HG03342 (cell line): Measurements from ENCODE around the gene CACNA1S.

ENCODE experiments used
- ATAC-seq: cut with Tn5 transposase; IDR thresholded peaks from one replicate; pipeline ENCODE4 v1.9.1; 2021; ENCODE audit warnings: mild to moderate bottlenecking, moderate library complexity; ENCODE audit not compliant: unreplicated experiment

CACNA1S gene

DNA sequence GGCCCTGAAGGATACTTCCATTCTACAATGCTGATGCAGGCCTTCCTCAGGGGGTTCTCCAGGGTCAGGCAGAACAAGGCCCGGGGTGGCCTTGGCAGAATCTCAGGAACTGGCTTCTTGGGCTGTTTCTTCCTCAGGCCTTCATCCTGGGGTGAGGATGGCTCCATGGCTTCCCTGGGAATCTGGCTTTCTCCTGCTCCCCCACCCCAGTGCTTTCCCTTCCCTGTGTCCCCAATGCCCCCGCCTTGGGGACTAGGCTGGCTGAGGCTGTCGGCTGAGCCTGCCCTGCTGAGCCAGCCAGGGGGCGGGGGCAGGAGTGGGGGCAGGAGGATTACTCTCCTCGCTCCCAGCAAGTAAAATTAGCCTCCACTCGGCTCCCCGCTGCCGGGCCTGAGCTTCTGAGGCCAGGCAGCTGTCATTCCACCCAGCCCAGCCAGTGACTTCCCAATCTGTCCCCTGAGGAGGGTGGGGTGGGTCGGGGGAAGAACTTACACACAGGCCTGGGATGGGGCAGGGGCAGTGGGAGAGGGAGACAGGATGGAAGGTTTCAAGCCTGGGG lies at the start of gene CACNA1S:
Gene CACNA1S, minus strand, starts transcription at position 254 of the 559 bp plus-strand sequence. Its CDS starts 87 bp downstream, at position 167.
- no peak for ATAC-seq

DNA sequence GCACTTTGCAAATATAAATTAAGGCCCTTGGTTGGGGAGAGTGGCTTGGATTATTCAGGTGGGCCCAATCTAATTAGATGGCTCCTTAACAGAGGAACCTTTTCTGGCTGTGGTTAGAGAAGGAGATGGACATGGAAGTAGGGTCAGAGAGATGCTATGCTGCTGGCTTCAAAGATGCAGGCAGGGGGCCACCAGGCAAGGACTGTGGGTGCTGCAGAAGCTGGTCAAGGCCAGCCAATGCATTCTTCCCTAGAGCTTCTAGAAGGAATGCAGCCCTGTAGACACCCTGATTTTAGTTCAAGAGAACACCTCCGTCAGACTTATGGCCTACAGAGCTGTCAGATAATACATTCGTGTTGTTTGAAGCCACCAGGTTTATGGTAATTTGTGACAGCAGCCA lies 45.7 kb upstream of the CACNA1S start:
- no peak for ATAC-seq

DNA sequence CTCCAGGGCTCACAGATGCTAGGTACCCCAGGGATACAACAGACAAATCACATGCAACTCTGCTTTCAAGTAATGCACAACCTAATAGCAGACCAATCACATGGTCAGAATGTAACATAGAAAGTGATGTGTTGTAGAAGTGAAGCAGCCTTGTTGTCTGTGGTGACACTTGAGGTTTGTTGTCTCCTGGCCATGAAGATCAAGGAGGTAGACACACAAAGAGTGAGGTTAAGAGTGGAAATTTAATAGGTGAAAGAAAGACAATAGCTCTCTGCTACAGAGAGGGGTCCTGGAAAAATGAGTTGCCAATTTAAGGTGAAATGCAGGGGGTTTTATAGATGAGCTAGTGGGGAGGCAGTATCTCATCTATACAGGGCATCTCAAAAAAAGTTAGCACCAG lies 44.6 kb upstream of the CACNA1S start:
- ATAC-seq, result no peak

DNA sequence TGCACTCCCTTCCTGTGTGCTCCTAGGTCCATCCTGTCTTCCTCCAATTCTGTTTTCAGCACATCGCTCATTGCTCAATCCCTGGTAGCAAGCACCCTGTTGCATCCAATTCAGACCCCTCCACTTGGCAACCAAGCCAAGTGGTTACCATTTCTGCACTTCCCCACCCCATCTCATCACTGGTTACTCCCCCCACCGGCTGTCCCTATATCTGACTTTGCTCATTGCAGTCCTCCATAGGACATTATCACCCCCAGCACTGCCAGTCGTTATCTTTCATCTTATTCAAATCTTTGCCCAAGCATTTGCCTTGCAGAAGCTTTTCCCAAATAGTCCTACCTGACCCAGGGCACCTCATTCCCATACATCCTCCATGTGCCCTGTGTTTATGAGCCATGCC lies 44.1 kb upstream of the CACNA1S start:
- no peak for ATAC-seq

DNA sequence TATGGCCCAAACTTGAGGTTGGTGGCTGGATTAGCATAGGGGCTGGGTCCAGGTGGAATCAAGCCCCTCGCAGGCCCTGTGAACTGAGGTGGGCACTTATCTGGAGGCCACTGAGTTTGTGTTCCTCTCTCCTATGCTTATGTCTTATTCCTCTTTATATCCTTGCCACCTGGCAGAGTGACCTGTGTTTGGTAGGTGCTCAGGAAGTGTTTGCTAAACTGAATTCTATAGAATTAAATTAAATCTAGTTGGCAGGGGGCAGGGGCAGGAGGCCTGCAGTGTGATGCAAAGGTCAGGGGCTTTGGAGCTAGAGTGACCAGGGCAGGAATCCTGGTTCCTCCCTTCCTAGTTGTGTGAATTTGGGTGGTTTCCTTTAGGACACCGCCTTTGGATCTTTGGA lies 43.1 kb upstream of the CACNA1S start:
- no peak for ATAC-seq

DNA sequence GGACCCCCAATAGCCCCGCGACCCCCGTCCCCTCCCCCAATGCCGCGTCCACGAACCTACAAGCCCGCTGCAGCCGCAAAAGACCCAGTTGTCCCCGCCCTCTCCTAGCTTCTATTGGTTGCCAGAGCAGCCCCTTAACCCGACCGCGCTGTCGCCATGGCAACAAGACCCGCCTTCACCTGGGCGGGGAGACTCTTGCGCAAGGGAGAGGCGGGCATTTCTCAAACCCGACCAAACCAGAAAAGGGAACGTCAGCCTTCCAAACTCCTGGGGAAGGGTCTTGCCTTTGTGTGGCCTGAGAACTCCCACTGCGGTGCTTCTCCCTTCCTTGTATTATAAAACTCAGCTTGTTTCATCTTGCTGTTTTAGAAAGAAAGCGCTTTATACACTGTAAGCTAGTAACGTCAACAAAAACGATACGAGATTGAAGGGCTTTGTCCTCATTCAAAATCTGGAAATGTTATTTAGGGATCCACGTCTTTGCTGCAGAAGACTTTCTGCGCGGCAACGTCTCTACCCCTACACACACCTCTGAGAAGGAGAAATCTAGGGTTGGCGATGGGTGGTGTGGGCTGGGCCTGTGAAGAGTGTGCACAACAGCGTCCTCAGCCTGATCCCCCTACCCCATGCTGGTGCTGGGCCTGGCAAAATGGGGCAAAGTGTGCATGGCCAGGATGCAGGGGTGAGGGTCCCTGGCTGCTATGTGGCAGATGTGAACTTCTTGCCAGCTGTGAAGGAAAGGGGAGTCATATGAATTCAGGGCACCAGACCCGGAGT lies 42.4 kb upstream of the CACNA1S start, which contains the start of gene TMEM9:
Gene TMEM9, minus strand, starts transcription at position 86 of the 777 bp plus-strand sequence. CDS start 551 bp downstream, outside the sequence.
- peak; percentile 95 for ATAC-seq

- peak; percentile 70 for ATAC-seq
Observed at GRCh38 chr1:201153474-201154388, 41.5 kb upstream of the CACNA1S start.

DNA sequence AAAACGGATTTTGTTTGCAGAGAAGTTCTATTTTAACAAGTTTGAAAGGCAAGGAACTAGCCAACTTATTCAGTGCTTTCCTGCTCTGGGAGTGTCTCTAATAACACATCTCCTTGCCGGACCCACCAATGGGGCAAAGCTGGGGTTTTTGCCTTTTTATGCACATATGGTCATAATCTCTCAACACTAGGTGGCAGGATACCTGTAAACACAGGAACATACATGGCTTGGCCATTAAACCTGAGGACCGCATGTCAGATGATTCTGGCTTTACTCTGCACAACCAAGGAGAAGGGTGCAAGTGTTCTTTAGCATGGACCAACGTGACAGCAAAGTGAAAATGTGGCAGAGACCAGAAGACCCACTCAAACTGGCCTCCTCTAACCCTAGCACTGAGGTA lies 37.2 kb upstream of the CACNA1S start:
- ATAC-seq, result no peak

- ATAC-seq, result no peak
Observed at GRCh38 chr1:201147396-201148015, 35.3 kb upstream of the CACNA1S start.

- ATAC-seq, result no peak
Observed at GRCh38 chr1:201146626-201147390, 34.6 kb upstream of the CACNA1S start.

DNA sequence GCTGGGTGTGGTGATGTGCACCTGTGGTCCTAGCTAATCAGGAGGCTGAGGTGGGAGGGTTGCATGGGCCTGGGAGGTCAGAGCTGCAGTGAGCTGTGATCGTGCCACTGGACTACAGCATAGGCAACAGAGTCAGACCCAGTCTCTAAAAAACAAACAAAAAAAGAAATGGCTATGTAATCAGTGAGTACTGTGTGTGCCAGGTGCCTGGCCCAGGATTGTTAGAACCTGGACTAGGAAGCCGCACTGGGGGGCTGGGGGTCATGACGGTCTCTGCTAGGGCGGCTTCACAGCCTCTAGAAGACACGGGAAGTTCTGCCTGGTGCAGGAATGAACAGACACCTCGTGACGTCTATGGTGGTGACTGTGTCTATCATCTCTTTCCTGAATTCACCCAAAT lies 33.6 kb upstream of the CACNA1S start:
- ATAC-seq, result no peak

DNA sequence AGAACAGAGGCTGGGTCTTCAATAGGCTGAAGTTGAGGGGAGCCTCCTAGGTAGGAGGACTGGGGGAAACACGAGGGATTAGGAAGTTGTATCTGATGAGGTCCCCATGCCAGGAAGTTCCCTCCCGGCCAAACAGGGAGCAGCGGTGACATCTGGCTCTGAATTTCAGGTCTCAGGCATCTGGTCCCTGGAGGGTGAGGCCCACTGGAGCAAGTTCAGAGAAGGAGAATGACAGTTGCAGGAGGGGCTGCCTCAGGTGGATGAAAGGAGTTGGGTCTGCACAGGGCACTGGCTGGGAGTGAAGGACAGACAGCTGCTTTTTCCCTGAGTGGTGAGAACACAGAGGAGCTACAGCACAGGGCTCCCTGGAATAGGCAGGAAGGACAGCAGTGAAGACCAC lies 32.9 kb upstream of the CACNA1S start:
- ATAC-seq, result no peak

DNA sequence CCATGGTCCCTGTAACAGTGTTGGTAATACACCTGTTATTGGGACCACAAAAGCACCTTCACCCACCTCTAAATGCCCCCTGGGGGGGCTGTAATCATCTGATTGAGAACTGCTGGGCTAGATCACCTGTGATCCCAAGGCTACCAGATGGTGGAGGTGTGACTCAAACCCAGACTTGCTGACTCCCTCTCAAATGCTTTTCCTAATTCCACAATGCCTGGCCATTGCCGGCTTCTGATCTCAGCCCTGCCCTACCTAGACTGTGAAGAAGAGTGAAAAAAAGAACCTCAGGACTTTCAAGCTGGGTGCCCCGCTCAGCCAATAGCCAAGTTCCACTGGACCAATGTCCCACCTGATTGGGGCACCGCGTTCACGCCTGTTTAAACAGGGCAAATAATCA lies 32.5 kb upstream of the CACNA1S start:
- no peak for ATAC-seq

GRCh38 chr1:201143726-201144635 lies 31.8 kb upstream of the CACNA1S start:
- ATAC-seq, result no peak

- no peak for ATAC-seq
Observed at GRCh38 chr1:201142849-201143725, 30.9 kb upstream of the CACNA1S start.

- no peak for ATAC-seq
Observed at GRCh38 chr1:201142011-201142848, 30.0 kb upstream of the CACNA1S start.

DNA sequence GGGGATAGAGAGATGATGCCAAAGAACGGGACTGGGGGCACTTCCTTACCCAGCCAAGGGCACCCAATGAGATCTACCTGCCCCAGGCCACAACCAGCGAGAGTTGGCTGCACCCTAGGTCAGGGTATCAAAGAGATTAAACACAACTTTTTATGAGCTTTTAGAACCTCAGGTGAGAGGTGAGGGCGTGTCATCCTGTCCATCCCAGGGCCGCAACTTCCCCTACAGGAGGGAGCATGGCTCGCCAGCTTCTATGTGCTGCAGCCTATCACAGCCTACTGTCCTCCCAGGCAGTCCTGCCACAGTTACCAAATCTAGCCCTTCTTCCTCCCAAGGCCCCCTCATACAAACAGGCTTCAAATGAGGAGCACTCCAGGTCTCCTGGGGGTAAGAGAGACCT lies 29.2 kb upstream of the CACNA1S start:
- no peak for ATAC-seq

- ATAC-seq, result no peak
Observed at GRCh38 chr1:201140941-201141260, 28.7 kb upstream of the CACNA1S start.
